ACC112 (cell line): ENCODE measurements around the gene MORF4L2.
"Not testable (repeated sequence)": the region's sequence is repeated elsewhere in the genome, so short reads cannot be mapped to it uniquely, and the experiment has no call there.

Experiments
- H2AFZ ChIP-seq: fragments of 200-600 bp; sonication (generic); one replicate; pipeline ENCODE4 v1.6.0; 2017; ENCODE audit warnings: antibody characterized with exemption, low read length; ENCODE audit not compliant: unreplicated experiment
- H3K27ac ChIP-seq: fragments of 200-600 bp; sonication (generic); 2 replicates; pipeline ENCODE4 v1.5.1; 2014; ENCODE audit warnings: low read depth, mild to moderate bottlenecking, antibody characterized with exemption, low read length, moderate library complexity
- H3K27me3 ChIP-seq: fragments of 200-600 bp; sonication (generic); 2 replicates; pipeline ENCODE4 v1.6.1; 2014; ENCODE audit warnings: mild to moderate bottlenecking, antibody characterized with exemption, low read length, moderate library complexity, mixed read lengths; ENCODE audit not compliant: insufficient read depth
- H3K36me3 ChIP-seq: fragments of 200-600 bp; sonication (generic); 2 replicates; pipeline ENCODE4 v1.6.1; 2016; ENCODE audit warnings: mild to moderate bottlenecking, antibody characterized with exemption, low read length, moderate library complexity, mixed read lengths; ENCODE audit not compliant: insufficient read depth
- H3K4me1 ChIP-seq: fragments of 200-600 bp; sonication (generic); one replicate; pipeline ENCODE4 v1.6.1; 2016; ENCODE audit warnings: low read length, mixed read lengths; ENCODE audit not compliant: insufficient read depth, unreplicated experiment, control insufficient read depth
- H3K4me3 ChIP-seq: fragments of 200-600 bp; sonication (generic); 2 replicates; pipeline ENCODE4 v1.5.1; 2014; ENCODE audit warnings: mild to moderate bottlenecking, low read depth, low read length
- H3K79me2 ChIP-seq: fragments of 200-600 bp; sonication (generic); one replicate; pipeline ENCODE4 v1.6.0; 2016; ENCODE audit warnings: low read length; ENCODE audit not compliant: control insufficient read depth, unreplicated experiment, insufficient read depth

MORF4L2 gene

GRCh38 chrX:103655230-103656000 is 31.1 kb downstream of the MORF4L2 start:
- H3K4me3 ChIP-seq, H3K27me3 ChIP-seq, H3K79me2 ChIP-seq, H2AFZ ChIP-seq, H3K36me3 ChIP-seq: not testable (repeated sequence)
- H3K27ac ChIP-seq, result peak overlapping the region; percentile 98
- H3K4me1 ChIP-seq, result peaks cover 22% of the 10 kb centered on the region

GRCh38 chrX:103651151-103651773 is 35.2 kb downstream of the MORF4L2 start:
- Histone ChIP-seq H3K27me3 (no peaks in the 10 kb centered on the region), H3K36me3 (no peaks in the 10 kb centered on the region), H3K4me1 (peaks cover 8% of the 10 kb centered on the region), H3K4me3 (no peak overlapping the region), H3K27ac (no peak overlapping the region), H3K79me2 (no peaks in the 10 kb centered on the region), H2AFZ (no peak overlapping the region)

- Histone ChIP-seq H3K27me3 (no peaks in the 10 kb centered on the region), H3K27ac (no peak overlapping the region), H3K4me1 (no peaks in the 10 kb centered on the region), H3K79me2 (no peaks in the 10 kb centered on the region), H2AFZ (no peak overlapping the region), H3K4me3 (no peak overlapping the region), H3K36me3 (no peaks in the 10 kb centered on the region)
These were observed 38.9 kb downstream of the MORF4L2 start for GRCh38 chrX:103647630-103648029.

- no peaks in the 10 kb centered on the region for H3K27me3 ChIP-seq
- no peaks in the 10 kb centered on the region for H3K79me2 ChIP-seq
- no peaks in the 10 kb centered on the region for H3K36me3 ChIP-seq
- H2AFZ ChIP-seq, result no peak overlapping the region
- H3K4me1 ChIP-seq, result peaks cover 20% of the 10 kb centered on the region
- no peak overlapping the region for H3K27ac ChIP-seq
- H3K4me3 ChIP-seq, result no peak overlapping the region
These were observed 42.4 kb downstream of the MORF4L2 start for GRCh38 chrX:103644125-103644524.

GRCh38 chrX:103640401-103641155 is 45.9 kb downstream of the MORF4L2 start:
- Histone ChIP-seq H3K27ac (peak overlapping the region; percentile 87), H3K36me3 (no peaks in the 10 kb centered on the region), H3K79me2 (no peaks in the 10 kb centered on the region), H2AFZ (no peak overlapping the region), H3K4me3 (no peak overlapping the region), H3K27me3 (no peaks in the 10 kb centered on the region), H3K4me1 (peaks cover 38% of the 10 kb centered on the region)

GRCh38 chrX:103638479-103639346 is 47.8 kb downstream of the MORF4L2 start:
- not testable (repeated sequence) for H3K4me3 ChIP-seq, H3K27me3 ChIP-seq, H3K36me3 ChIP-seq, H3K79me2 ChIP-seq
- H3K4me1 ChIP-seq, result peaks cover 38% of the 10 kb centered on the region
- H2AFZ ChIP-seq, result peak overlapping the region; percentile 60
- peak overlapping the region; percentile 87; the same call in 1 of the 2 replicates for H3K27ac ChIP-seq

GRCh38 chrX:103637604-103638338 is 48.7 kb downstream of the MORF4L2 start:
- Histone ChIP-seq H3K4me3 (no peak overlapping the region), H3K36me3 (no peaks in the 10 kb centered on the region), H2AFZ (no peak overlapping the region), H3K27me3 (no peaks in the 10 kb centered on the region), H3K79me2 (no peaks in the 10 kb centered on the region), H3K27ac (peak overlapping the region; percentile 58), H3K4me1 (peaks cover 38% of the 10 kb centered on the region)

GRCh38 chrX:103635436-103635835 is 51.1 kb downstream of the MORF4L2 start:
- peaks cover 30% of the 10 kb centered on the region for H3K4me1 ChIP-seq
- no peak overlapping the region for H2AFZ ChIP-seq

GRCh38 chrX:103631145-103631544 is 55.4 kb downstream of the MORF4L2 start:
- H3K36me3 ChIP-seq, result peaks cover 3% of the 10 kb centered on the region; the same call in 1 of the 2 replicates
- peak overlapping the region; percentile 86; the same call in 1 of the 2 replicates for H3K4me3 ChIP-seq
- no peaks in the 10 kb centered on the region for H3K27me3 ChIP-seq
- H3K79me2 ChIP-seq, result peaks cover 25% of the 10 kb centered on the region
- no peak overlapping the region for H2AFZ ChIP-seq
- H3K4me1 ChIP-seq, result peaks cover 12% of the 10 kb centered on the region
- H3K27ac ChIP-seq, result no peak overlapping the region

More at GRCh38 chrX:103635436-103635835, 51.1 kb downstream of the MORF4L2 start:
- Histone ChIP-seq H3K4me3 (no peak overlapping the region), H3K27ac (no peak overlapping the region), H3K79me2 (peaks cover 4% of the 10 kb centered on the region), H3K36me3 (peaks cover 3% of the 10 kb centered on the region; the same call in 1 of the 2 replicates), H3K27me3 (no peaks in the 10 kb centered on the region)
